ENCODE data around the gene SP4. TPM values are rescaled to one million over a fixed set of nuclear protein-coding genes. Genes with fewer than 3 reads are reported as not detected.

The SP4 gene
- total RNA-seq, 2 donors from 2014 or later, result 7.4 to 8.0 TPM

GRCh38 chr7:21427182-21427870 is 557 bp upstream of the SP4 start:
- Histone ChIP-seq H3K4me1 (ENCODE audit: control insufficient read depth in 1 of 2, low read depth in 2 of 2) (peaks cover 25 to 39% of the 10 kb centered on the region in 2 donors), H3K9me3 (no peaks in the 10 kb centered on the region), H3K4me3 (peak overlapping the region; percentile 76), H3K36me3 (no peaks in the 10 kb centered on the region), H3K27me3 (replicated peaks; ENCODE audit: insufficient read depth) (no peaks in the 10 kb centered on the region), H3K27ac (peak overlapping the region; percentile 84 to 99)
- TF ChIP-seq CTCF (IDR thresholded peaks at IDR 0.05), result no peak
- peak; percentile 87 for ATAC-seq (ENCODE audit: insufficient number of reproducible peaks, low FRiP score, low read depth)
- DNase-seq (ENCODE audit: low spot score), result peak; percentile 94

GRCh38 chr7:21428659-21428941 is 717 bp downstream of the SP4 start:
- ATAC-seq (ENCODE audit: insufficient number of reproducible peaks, low FRiP score, low read depth) (no peak), DNase-seq (ENCODE audit: low spot score) (no peak)
- Histone ChIP-seq H3K27ac (peak overlapping the region; percentile 84 to 99), H3K27me3 (replicated peaks; ENCODE audit: insufficient read depth) (no peaks in the 10 kb centered on the region), H3K9me3 (no peaks in the 10 kb centered on the region), H3K36me3 (no peaks in the 10 kb centered on the region), H3K4me1 (ENCODE audit: control insufficient read depth in 1 of 2, low read depth in 2 of 2) (peaks cover 25 to 50% of the 10 kb centered on the region in 2 donors), H3K4me3 (peak overlapping the region; percentile 76)
- TF ChIP-seq CTCF (IDR thresholded peaks at IDR 0.05), result no peak

- H3K9me3 ChIP-seq, result no peaks in the 10 kb centered on the region
- H3K27me3 ChIP-seq (replicated peaks; ENCODE audit: insufficient read depth), result no peaks in the 10 kb centered on the region
- H3K36me3 ChIP-seq, result no peaks in the 10 kb centered on the region
- DNase-seq (ENCODE audit: low spot score), result no peak
- H3K27ac ChIP-seq, result no peak overlapping the region
- ATAC-seq (ENCODE audit: insufficient number of reproducible peaks, low FRiP score, low read depth), result no peak
- H3K4me1 ChIP-seq (ENCODE audit: control insufficient read depth in 1 of 2, low read depth in 2 of 2), result peaks cover 25 to 50% of the 10 kb centered on the region in 2 donors
- TF ChIP-seq CTCF (IDR thresholded peaks at IDR 0.05), result no peak
- H3K4me3 ChIP-seq, result peak overlapping the region; percentile 76
These were observed 1.1 kb downstream of the SP4 start for GRCh38 chr7:21429021-21429420.

- H3K36me3 ChIP-seq, result no peaks in the 10 kb centered on the region
- peak overlapping the region; percentile 35 for H3K4me3 ChIP-seq
- no peaks in the 10 kb centered on the region for H3K27me3 ChIP-seq (replicated peaks; ENCODE audit: insufficient read depth)
- ATAC-seq (ENCODE audit: insufficient number of reproducible peaks, low FRiP score, low read depth), result no peak
- H3K4me1 ChIP-seq (ENCODE audit: control insufficient read depth in 1 of 2, low read depth in 2 of 2), result peaks cover 25 to 50% of the 10 kb centered on the region in 2 donors
- H3K27ac ChIP-seq, result no peak overlapping the region
- no peak for DNase-seq (ENCODE audit: low spot score)
- no peak for TF ChIP-seq CTCF (IDR thresholded peaks at IDR 0.05)
- no peaks in the 10 kb centered on the region for H3K9me3 ChIP-seq
These were observed 2.1 kb downstream of the SP4 start for GRCh38 chr7:21429786-21430574.

GRCh38 chr7:21430575-21430954 is 2.7 kb downstream of the SP4 start:
- TF ChIP-seq CTCF (IDR thresholded peaks at IDR 0.05), result no peak
- Histone ChIP-seq H3K4me1 (ENCODE audit: control insufficient read depth in 1 of 2, low read depth in 2 of 2) (peaks cover 25 to 50% of the 10 kb centered on the region in 2 donors), H3K4me3 (peak overlapping the region; percentile 35)

More at GRCh38 chr7:21430575-21430954, 2.7 kb downstream of the SP4 start:
- Histone ChIP-seq H3K27me3 (replicated peaks; ENCODE audit: insufficient read depth) (no peaks in the 10 kb centered on the region), H3K36me3 (no peaks in the 10 kb centered on the region), H3K27ac (no peak overlapping the region), H3K9me3 (no peaks in the 10 kb centered on the region)
- no peak for DNase-seq (ENCODE audit: low spot score)
- ATAC-seq (ENCODE audit: insufficient number of reproducible peaks, low FRiP score, low read depth), result no peak
